Liver (tissue), 3 donors: ENCODE results near the gene TCF7L2.

Source experiments
- FOXA2 ChIP-seq: IDR thresholded peaks from 2 replicates; pipeline ENCODE4 v1.6.1; 2016; ENCODE audit warnings: antibody characterized with exemption
- SP1 ChIP-seq: IDR thresholded peaks from 2 replicates; pipeline ENCODE4 v1.6.1; 2018; ENCODE audit warnings: antibody characterized with exemption, mild to moderate bottlenecking
- TAF1 ChIP-seq: conservative IDR thresholded peaks from 2 replicates; pipeline ENCODE4 v1.6.1; 2016; ENCODE audit warnings: antibody characterized with exemption, mild to moderate bottlenecking
- TF ChIP-seq, protein P1 (sequence below): fragments of 150-350 bp; IDR thresholded peaks from 2 replicates; pipeline ENCODE4 v1.5.1; 2017; ENCODE audit warnings: improper control_type of control experiment, low read depth, low read length; ENCODE audit not compliant: missing input control
- TF ChIP-seq, protein P2 (sequence below): IDR thresholded peaks from 2 replicates; pipeline ENCODE4 v1.6.1; 2016; ENCODE audit warnings: antibody characterized with exemption
- TF ChIP-seq, protein P3 (sequence below): IDR thresholded peaks from 2 replicates; pipeline ENCODE4 v1.6.1; 2016; ENCODE audit warnings: antibody characterized with exemption
- donor health status: healthy.
- donor health status: healthy.

DNA sequence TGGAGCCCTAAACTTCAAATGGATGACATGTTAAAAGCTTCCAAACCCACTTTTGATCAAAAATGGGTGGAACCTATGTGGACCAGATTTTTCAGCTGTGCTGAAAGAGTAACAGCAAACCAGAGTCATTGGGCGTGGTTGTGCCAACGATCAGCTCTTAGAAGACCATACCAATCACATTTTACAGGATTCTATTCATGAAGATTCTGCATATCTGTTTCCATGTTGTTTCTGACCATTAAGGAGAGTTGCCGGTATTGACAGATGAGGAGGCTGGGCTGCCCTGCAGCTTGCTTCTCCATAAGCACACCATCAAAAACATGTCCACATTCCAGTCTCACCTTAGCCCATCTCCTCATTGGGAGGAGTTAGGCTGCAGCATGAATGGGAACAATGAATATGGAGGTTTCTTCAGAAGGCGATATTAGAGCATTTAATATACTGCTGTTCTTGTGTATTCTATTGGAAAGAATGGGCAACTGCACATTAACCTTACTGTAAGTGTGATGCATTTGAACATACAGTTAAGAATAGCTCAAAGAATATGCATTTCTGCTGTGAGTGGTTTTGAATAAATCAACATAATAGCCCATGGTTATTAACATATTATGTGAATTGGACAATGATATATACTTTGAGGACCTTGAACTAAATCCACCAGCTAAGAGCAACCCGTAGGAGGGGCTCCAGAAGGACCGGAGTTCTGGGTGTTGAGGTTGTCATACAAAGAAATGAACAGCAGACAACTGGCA lies 116.7 kb downstream of the TCF7L2 start:
- TF ChIP-seq, protein P1, sequence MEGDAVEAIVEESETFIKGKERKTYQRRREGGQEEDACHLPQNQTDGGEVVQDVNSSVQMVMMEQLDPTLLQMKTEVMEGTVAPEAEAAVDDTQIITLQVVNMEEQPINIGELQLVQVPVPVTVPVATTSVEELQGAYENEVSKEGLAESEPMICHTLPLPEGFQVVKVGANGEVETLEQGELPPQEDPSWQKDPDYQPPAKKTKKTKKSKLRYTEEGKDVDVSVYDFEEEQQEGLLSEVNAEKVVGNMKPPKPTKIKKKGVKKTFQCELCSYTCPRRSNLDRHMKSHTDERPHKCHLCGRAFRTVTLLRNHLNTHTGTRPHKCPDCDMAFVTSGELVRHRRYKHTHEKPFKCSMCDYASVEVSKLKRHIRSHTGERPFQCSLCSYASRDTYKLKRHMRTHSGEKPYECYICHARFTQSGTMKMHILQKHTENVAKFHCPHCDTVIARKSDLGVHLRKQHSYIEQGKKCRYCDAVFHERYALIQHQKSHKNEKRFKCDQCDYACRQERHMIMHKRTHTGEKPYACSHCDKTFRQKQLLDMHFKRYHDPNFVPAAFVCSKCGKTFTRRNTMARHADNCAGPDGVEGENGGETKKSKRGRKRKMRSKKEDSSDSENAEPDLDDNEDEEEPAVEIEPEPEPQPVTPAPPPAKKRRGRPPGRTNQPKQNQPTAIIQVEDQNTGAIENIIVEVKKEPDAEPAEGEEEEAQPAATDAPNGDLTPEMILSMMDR = no peak
- TF ChIP-seq, protein P2, sequence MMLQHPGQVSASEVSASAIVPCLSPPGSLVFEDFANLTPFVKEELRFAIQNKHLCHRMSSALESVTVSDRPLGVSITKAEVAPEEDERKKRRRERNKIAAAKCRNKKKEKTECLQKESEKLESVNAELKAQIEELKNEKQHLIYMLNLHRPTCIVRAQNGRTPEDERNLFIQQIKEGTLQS = no peak
- TF ChIP-seq, protein P3, sequence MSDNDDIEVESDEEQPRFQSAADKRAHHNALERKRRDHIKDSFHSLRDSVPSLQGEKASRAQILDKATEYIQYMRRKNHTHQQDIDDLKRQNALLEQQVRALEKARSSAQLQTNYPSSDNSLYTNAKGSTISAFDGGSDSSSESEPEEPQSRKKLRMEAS = no peak
- no peak for TF ChIP-seq FOXA2
- TF ChIP-seq SP1 = no peak
- TF ChIP-seq TAF1 = no peak
